NCI-H226 (cell line): ENCODE measurements around the gene CENPK.
"Not testable (repeated sequence)": the region's sequence is repeated elsewhere in the genome, so short reads cannot be mapped to it uniquely, and the experiment has no call there.

Source experiments
- DNase-seq: peaks from one replicate; pipeline ENCODE4 v3.0.0-alpha.2; 2015

Gene CENPK

DNA sequence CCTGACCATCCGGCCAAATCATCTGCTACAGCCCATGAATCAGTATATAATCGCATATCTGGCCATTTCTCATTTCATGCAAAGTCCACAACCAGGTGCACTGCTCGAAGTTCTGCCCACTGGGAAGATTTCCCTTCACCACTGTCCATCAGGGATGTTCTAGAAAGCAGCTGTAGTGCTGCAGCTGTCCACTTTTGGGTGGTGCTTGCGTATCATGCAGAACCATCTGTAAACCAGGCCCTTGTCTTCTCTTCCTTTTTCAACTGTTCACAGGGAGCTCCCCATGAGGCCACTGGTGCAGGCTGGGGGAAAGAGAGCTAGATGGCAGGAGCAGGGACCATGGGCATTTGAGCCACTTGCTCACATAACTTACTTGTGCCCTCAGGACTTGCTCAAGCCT is 73.8 kb downstream of the CENPK start:
- no peak for DNase-seq

- DNase-seq: not testable (repeated sequence)
These were observed 74.8 kb downstream of the CENPK start for GRCh38 chr5:65488038-65488687.

DNA sequence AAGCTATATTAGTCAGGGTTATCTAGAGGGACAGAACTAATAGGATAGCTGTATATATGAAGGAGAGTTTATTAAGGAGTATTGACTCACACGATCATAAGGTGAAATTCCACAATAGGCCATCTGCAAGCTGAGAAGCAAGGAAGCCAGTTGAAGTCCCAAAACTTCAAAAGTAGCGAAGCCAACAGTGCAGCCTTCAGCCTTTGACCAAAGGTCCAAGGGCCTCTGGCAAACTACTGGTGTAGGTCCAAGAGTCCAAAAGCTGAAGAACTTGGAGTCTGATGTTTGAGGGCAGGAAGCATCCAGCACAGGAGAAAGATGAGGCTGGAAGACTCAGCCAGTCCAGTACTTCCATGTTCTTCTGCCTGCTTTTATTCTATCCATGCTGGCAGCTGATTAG is 76.2 kb downstream of the CENPK start:
- DNase-seq: not testable (repeated sequence)

DNA sequence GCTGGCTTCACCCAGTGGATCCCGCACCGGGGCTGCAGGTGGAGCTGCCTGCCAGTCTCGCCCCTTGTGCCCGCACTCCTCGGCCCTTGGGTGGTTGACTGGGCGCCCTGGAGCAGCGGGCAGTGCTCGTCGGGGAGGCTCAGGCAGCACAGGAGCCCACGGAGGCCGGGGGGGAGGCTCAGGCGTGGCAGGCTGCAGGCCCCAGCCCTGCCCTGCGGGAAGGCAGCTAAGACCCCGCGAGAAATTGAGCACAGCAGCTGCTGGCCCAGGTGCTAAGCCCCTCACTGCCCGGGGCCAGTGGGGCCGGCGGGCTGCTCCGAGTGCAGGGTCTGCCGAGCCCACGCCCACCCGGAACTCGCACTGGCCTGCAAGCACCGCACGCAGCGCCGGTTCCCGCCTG is 77.6 kb downstream of the CENPK start:
- no peak for DNase-seq

GRCh38 chr5:65483546-65484346 is 79.2 kb downstream of the CENPK start:
- peak; percentile 58 for DNase-seq

GRCh38 chr5:65482736-65483545 is 80.0 kb downstream of the CENPK start:
- peak; percentile 41 for DNase-seq

DNA sequence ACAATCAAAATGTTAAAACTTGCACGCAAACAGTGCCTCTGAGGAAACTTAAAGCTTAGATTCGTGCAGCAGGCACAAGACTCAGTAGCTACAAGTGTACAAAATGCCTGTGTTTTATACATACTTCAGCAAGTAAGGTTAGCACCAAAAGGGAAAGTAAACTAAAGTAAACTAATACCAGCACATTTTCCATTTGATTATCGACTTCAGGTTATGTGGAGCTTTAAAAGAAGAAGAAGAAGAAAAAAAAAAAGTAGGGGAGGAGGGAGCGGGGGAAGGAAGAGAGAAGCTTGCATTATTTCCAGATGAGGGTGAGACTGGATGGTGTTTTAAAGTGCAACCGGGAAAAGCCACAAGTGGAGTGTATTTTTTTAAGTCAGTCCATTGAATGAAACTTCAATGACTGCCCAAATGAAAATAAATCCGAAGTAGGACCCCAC is 80.7 kb downstream of the CENPK start:
- DNase-seq: peak; percentile 9

DNA sequence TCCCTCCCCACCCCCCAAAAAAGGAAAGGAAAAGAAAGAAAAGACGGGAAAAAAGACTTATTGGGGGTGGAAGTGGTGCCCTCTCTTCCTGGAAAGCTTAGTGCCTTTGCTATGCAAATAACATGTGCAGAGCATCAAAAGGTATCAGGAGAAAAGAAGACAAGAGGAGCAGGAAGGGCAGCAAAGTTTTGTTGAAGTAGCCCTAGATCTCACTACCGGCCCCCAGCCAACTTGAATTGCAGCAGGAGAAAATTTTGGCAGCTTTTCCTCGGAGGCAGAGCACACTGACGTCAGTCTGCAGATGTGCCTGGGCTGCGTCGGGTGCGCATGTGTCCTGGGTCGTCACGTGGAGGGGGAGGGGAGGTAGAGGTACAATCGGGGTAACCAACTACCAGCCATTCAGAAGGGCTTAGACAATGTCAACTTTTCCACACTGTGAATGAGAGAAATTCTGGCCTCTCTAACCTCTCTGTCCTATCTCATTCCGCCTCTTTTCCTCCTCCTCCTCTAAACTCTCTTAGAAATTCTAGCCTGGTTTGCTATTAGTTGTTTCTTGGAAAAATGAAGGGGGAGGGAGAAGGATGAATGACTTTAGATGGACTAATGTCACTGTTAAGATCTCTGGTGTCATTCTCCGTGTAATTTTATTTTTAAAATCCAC is 81.2 kb downstream of the CENPK start, which contains the start of gene ADAMTS6:
Gene ADAMTS6 (minus strand): TSS at position 286 of the 661 bp plus-strand sequence. CDS start 8,247 bp downstream, outside the sequence.
- DNase-seq: peak; percentile 92

DNA sequence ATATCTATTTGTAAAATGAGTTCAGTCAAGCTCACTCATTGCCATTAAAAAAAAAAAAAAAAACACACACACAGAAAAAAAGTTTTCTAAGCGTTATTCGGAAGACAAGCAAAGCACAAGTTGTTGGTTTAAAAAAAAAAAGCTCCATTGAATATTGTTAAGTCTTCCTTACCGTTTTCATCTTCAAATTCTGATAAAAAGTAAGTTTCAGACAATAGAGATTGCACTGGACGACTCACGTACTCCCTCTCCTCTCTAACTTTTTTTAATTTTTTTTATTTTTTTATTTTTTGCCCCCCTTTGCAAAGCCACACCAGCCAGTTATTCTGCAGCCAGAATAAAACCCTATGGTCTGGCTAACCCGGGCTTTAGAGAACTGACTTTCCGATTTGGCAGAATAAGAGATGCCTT is 81.8 kb downstream of the CENPK start:
- no peak for DNase-seq

DNA sequence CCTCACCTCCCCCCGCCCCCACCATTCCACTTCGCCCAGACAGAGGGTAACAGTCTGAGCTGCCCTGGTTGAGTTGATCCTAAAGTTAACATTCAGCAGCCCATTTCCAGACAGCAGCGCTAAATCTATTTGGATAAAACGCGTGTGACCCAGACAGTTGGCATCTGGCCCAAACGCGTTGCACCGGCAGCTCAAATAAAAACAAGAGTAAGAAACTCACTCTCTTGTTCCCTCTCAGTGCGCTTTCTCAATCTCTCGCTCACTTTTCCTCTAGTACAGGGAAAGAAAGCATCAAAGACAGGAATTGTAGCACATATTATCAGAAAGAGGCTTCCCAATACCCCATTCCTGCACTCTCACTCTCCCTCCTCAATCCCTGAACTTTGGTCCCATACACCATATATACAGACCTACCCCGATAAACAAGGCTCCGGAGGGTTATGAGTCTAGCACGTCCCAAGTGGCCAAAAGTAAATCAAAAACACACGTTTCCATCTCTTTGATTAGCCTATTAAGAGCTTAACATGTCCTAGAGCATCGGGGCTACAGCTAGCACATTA is 82.6 kb downstream of the CENPK start:
- peak; percentile 12 for DNase-seq

- no peak for DNase-seq
These were observed 83.4 kb downstream of the CENPK start for GRCh38 chr5:65479527-65479926.

- DNase-seq: no peak
These were observed 84.6 kb downstream of the CENPK start for GRCh38 chr5:65478336-65478735.

DNA sequence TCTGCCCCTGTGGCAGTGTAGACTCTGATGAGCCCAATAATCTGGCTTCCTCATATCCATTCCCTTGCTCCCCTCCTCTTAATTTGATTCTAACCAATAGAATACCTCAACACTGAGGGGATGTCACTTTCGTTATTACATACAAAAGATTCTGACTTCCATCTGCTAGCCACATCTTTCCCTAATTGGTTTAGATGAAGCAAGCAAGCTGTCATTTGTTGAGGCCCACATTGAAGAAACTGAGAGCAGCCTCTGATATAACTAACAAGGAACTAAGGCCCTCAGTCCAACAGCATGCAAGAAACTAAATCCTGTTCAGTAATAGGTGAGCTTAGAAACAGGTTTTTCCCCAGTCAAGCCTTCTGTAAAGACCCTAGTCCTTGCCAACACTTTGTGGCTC is 87.1 kb downstream of the CENPK start:
- no peak for DNase-seq

- no peak for DNase-seq
These were observed 87.6 kb downstream of the CENPK start for GRCh38 chr5:65475336-65475735.

GRCh38 chr5:65474130-65474711 is 88.7 kb downstream of the CENPK start:
- DNase-seq: no peak

- no peak for DNase-seq
These were observed 94.3 kb downstream of the CENPK start for GRCh38 chr5:65468633-65469032.
